HG03354 (cell line): ENCODE results near the gene LYPLA2.
"Not testable (repeated sequence)": the region's sequence is repeated elsewhere in the genome, so short reads cannot be mapped to it uniquely, and the experiment has no call there.

ENCODE experiments used
- ATAC-seq: cut with Tn5 transposase; IDR thresholded peaks from one replicate; pipeline ENCODE4 v1.9.1; 2021; ENCODE audit warnings: mild to moderate bottlenecking; ENCODE audit not compliant: unreplicated experiment, poor library complexity, severe bottlenecking

Gene LYPLA2

GRCh38 chr1:23825762-23826522, 35.0 kb downstream of the LYPLA2 start:
- peak; percentile 48 for ATAC-seq

GRCh38 chr1:23826590-23826989, 35.6 kb downstream of the LYPLA2 start:
- ATAC-seq, result not testable (repeated sequence)

GRCh38 chr1:23827717-23828116, 36.8 kb downstream of the LYPLA2 start:
- no peak for ATAC-seq

- ATAC-seq, result not testable (repeated sequence)
These were observed 43.2 kb downstream of the LYPLA2 start for GRCh38 chr1:23834156-23834555.

GRCh38 chr1:23836037-23836436, 45.1 kb downstream of the LYPLA2 start:
- ATAC-seq, result no peak

GRCh38 chr1:23837908-23838307, 47.0 kb downstream of the LYPLA2 start:
- ATAC-seq, result no peak

GRCh38 chr1:23838401-23838866, 47.5 kb downstream of the LYPLA2 start:
- ATAC-seq, result peak; percentile 76

GRCh38 chr1:23843644-23844043, 52.7 kb downstream of the LYPLA2 start:
- no peak for ATAC-seq
